SK-N-SH (cell line): Measurements from ENCODE around the gene GPD1.

Experiments used
- EP300 ChIP-seq, 2 experiments: IDR thresholded peaks; 2 replicates each; pipeline versions ENCODE4 v1.4.0 to v1.6.1; 2012; ENCODE audit warnings: borderline replicate concordance in 1 of 2, low read depth in 1 of 2, low read length in 1 of 2
- EZH2phosphoT487 ChIP-seq: fragments of 200-600 bp; sonication (generic); IDR thresholded peaks from 2 replicates; pipeline ENCODE4 v1.6.1; 2017; ENCODE audit warnings: low read depth, mixed run types, mild to moderate bottlenecking, antibody characterized with exemption, moderate library complexity, borderline replicate concordance
- FOXM1 ChIP-seq: IDR thresholded peaks from 2 replicates; pipeline ENCODE4 v1.4.0; 2012; ENCODE audit warnings: low read depth, mild to moderate bottlenecking
- MEF2A ChIP-seq: IDR thresholded peaks from 2 replicates; pipeline ENCODE4 v1.4.0; 2012; ENCODE audit warnings: low read depth, borderline replicate concordance
- NFIC ChIP-seq: IDR thresholded peaks from 2 replicates; pipeline ENCODE4 v1.4.0; 2012; ENCODE audit warnings: borderline replicate concordance
- RFX5 ChIP-seq: IDR thresholded peaks from 2 replicates; pipeline ENCODE4 v1.6.1; 2012; ENCODE audit warnings: mild to moderate bottlenecking, improper control_type of control experiment, low read length
- TCF12 ChIP-seq: IDR thresholded peaks from 2 replicates; pipeline ENCODE4 v1.4.0; 2012
- TF ChIP-seq, protein P1 (sequence below): fragments of 200-600 bp; sonication (generic); IDR thresholded peaks from 2 replicates; pipeline ENCODE4 v1.6.1; 2017; ENCODE audit warnings: antibody characterized with exemption, mild to moderate bottlenecking, moderate library complexity

DNA sequence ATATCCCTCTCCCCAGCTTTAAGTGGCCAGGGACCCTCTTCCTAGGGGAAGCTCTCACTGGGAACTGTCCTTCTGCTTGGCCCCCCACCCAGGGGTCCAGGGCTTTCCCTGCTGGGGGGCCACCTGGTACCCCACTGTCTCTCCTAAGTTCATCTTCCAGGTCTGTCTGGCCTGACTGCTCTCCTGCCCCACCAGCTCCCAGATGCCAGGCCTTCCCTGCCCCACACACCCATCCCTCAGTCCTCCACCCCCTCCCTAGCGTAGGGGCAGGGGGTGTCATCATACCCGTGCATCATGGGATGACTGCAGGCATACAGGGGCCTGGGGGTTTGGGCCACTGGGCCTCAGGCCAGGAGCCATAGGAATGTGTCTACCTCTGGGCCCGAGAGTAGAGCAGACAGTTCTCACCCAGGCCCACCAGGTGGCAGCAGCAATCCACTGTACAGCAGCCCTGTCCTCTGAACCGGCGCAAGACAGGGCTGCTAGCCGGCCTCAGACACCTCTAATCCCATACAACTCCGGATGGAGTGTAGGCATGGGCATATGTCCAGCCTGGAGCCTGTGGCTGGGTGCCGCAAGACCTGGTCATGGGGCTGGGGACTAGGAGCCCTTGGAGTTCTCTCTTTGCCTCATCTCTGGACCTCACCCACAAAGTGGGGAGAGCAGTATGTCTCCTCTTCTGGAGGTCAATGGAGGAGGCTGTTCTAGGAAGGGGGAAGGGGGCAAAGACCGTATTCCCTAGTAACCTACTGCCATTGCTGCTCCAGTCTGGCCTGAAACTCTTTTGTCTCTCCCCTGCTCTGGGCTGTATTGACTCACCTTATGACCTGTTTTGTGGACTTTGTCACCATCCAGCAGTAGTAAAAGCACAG is 28.6 kb upstream of the GPD1 start:
- TF ChIP-seq TCF12 (no peak), EP300 (IDR thresholded peaks at IDR 0.05; ENCODE audit: borderline replicate concordance in 1 of 2, low read depth in 1 of 2, low read length in 1 of 2) (no peak), MEF2A (no peak), RFX5 (no peak; the same call in 1 of the 2 replicates), FOXM1 (no peak), EZH2phosphoT487 (no peak), NFIC (no peak)
- TF ChIP-seq, protein P1, sequence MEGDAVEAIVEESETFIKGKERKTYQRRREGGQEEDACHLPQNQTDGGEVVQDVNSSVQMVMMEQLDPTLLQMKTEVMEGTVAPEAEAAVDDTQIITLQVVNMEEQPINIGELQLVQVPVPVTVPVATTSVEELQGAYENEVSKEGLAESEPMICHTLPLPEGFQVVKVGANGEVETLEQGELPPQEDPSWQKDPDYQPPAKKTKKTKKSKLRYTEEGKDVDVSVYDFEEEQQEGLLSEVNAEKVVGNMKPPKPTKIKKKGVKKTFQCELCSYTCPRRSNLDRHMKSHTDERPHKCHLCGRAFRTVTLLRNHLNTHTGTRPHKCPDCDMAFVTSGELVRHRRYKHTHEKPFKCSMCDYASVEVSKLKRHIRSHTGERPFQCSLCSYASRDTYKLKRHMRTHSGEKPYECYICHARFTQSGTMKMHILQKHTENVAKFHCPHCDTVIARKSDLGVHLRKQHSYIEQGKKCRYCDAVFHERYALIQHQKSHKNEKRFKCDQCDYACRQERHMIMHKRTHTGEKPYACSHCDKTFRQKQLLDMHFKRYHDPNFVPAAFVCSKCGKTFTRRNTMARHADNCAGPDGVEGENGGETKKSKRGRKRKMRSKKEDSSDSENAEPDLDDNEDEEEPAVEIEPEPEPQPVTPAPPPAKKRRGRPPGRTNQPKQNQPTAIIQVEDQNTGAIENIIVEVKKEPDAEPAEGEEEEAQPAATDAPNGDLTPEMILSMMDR: peak; percentile 86
